Endothelial cell of umbilical vein (primary cell): ENCODE measurements around the gene TPM4. TPM values are rescaled to one million over a fixed set of nuclear protein-coding genes. Genes with fewer than 3 reads are reported as not detected.

Experiments used
- BruUV-seq: library from RNA; stranded (reverse); fragments of 400-500 nt; replicated peaks from 2 replicates; lab custom pipeline; 2021; lab: Mats Ljungman, UMichigan
- CTCF ChIA-PET: fragments of 300-600, 350-600 bp; sonication (Branson Sonifier 250); formaldehyde crosslinking; loops from one replicate; lab custom pipeline; 2021; ENCODE audit warnings: antibody characterized with exemption, inconsistent platforms; lab: Charles Lee
- POLR2A ChIA-PET: fragments of 300-600, 350-600 bp; sonication (Branson Sonifier 250); formaldehyde crosslinking; loops from one replicate; lab custom pipeline; 2021; ENCODE audit warnings: antibody characterized with exemption, inconsistent platforms; lab: Charles Lee
- DNase-seq: peaks from one replicate; pipeline ENCODE4 v3.0.0-alpha.2; 2011; ENCODE audit warnings: low read depth, low spot score
- FAIRE-seq: peaks from 2 replicates; lab custom pipeline; 2011; peaks lifted over from hg19 to GRCh38; lab: Jason Lieb, UNC
- H2AFZ ChIP-seq: 2 replicates; pipeline ENCODE4 v1.6.0; 2012; ENCODE audit warnings: low read depth, low read length, control low read depth, inconsistent platforms
- H3K27ac ChIP-seq: 2 replicates; pipeline ENCODE4 v1.5.1; 2011; ENCODE audit warnings: low read depth, mild to moderate bottlenecking, control low read depth, low read length, moderate library complexity; ENCODE audit not compliant: insufficient read depth
- H3K27me3 ChIP-seq, 2 experiments: 2 replicates each; pipeline versions ENCODE4 v1.6.0 to v1.6.1; 2011; ENCODE audit warnings: low read length in 2 of 2, mixed read lengths in 1 of 2; ENCODE audit not compliant: control insufficient read depth in 2 of 2, insufficient read depth in 2 of 2
- H3K36me3 ChIP-seq, 2 experiments: 2 replicates in 1 of 2; 3 replicates in 1 of 2; pipeline ENCODE4 v1.5.1; 2011; ENCODE audit warnings: low read length in 2 of 2, mild to moderate bottlenecking in 1 of 2, moderate library complexity in 1 of 2; ENCODE audit not compliant: control insufficient read depth in 2 of 2, insufficient read depth in 2 of 2; ENCODE audit errors: extremely low read depth in 1 of 2
- H3K4me1 ChIP-seq: 3 replicates; pipeline ENCODE4 v1.5.1; 2011; ENCODE audit warnings: mild to moderate bottlenecking, low read length; ENCODE audit not compliant: control insufficient read depth, insufficient read depth; ENCODE audit errors: extremely low read depth
- H3K4me2 ChIP-seq: 2 replicates; pipeline ENCODE4 v1.6.1; 2011; ENCODE audit warnings: low read length, control low read depth, mixed read lengths; ENCODE audit not compliant: insufficient read depth
- H3K4me3 ChIP-seq, 3 experiments: fragments of 200-600 bp in 1 of 3; sonication (generic), shearing (Covaris generic) in 1 of 3; replicated peaks in 1 of 3; 2 replicates each; pipeline ENCODE4 v1.5.1; 2011 to 2016; ENCODE audit warnings: control low read depth in 3 of 3, low read length in 3 of 3, mild to moderate bottlenecking in 2 of 3, inconsistent platforms in 1 of 3, low read depth in 1 of 3, moderate library complexity in 1 of 3; ENCODE audit not compliant: insufficient read depth in 1 of 3
- H3K79me2 ChIP-seq: 2 replicates; pipeline ENCODE4 v1.6.0; 2012; ENCODE audit warnings: low read length, inconsistent platforms; ENCODE audit not compliant: control insufficient read depth, insufficient read depth
- H3K9ac ChIP-seq: replicated peaks from 2 replicates; pipeline ENCODE3; 2011; ENCODE audit warnings: low read length, control low read depth; ENCODE audit not compliant: insufficient read depth; ENCODE audit errors: extremely low read depth
- H3K9me1 ChIP-seq: replicated peaks from 3 replicates; pipeline ENCODE4 v1.6.0; 2011; ENCODE audit warnings: mild to moderate bottlenecking, low read length; ENCODE audit not compliant: control insufficient read depth, insufficient read depth; ENCODE audit errors: extremely low read depth
- H3K9me3 ChIP-seq: replicated peaks from 2 replicates; pipeline ENCODE4 v1.5.1; 2012; ENCODE audit warnings: low read length, inconsistent platforms; ENCODE audit not compliant: control insufficient read depth, insufficient read depth
- H4K20me1 ChIP-seq: replicated peaks from 2 replicates; pipeline ENCODE3; 2011; ENCODE audit warnings: mild to moderate bottlenecking, low read length; ENCODE audit not compliant: control insufficient read depth, insufficient read depth; ENCODE audit errors: extremely low read depth
- EZH2 ChIP-seq: IDR thresholded peaks from 2 replicates; pipeline ENCODE4 v1.6.1; 2012; ENCODE audit warnings: borderline replicate concordance, low read depth, mild to moderate bottlenecking, moderate library complexity, low read length, inconsistent platforms; ENCODE audit not compliant: severe bottlenecking
- FOS ChIP-seq: IDR thresholded peaks from 2 replicates; pipeline ENCODE4 v1.6.1; 2011; ENCODE audit warnings: mild to moderate bottlenecking, low read length, moderate library complexity, borderline replicate concordance; ENCODE audit not compliant: insufficient read depth
- GATA2 ChIP-seq: IDR thresholded peaks from 2 replicates; pipeline ENCODE4 v1.7.0; 2011; ENCODE audit warnings: low read depth, mild to moderate bottlenecking, moderate library complexity, mixed read lengths, low read length; ENCODE audit not compliant: insufficient read length, insufficient read depth
- JUN ChIP-seq: IDR thresholded peaks from 2 replicates; pipeline ENCODE4 v1.6.1; 2011; ENCODE audit warnings: borderline replicate concordance, low read depth; ENCODE audit not compliant: insufficient read length, insufficient read depth
- MYC ChIP-seq: IDR thresholded peaks from one replicate; pipeline ENCODE4 v1.6.1; 2011; ENCODE audit warnings: mild to moderate bottlenecking, low read depth, low read length
- POLR2A ChIP-seq: IDR thresholded peaks from 2 replicates; pipeline ENCODE4 v1.6.1; 2012; ENCODE audit warnings: low read depth, mild to moderate bottlenecking, control low read depth, low read length
- POLR2AphosphoS5 ChIP-seq: IDR thresholded peaks from 2 replicates; pipeline ENCODE4 v1.6.1; 2012; ENCODE audit warnings: low read depth, mild to moderate bottlenecking, control low read depth, low read length, moderate library complexity; ENCODE audit not compliant: insufficient read depth
- dilution Hi-C: fragments of 300-500 bp; cut with MboI; formaldehyde crosslinking; loops from one replicate; pipeline ENCODE4 v1.15.0; 2019; ENCODE audit warnings: low sequenced_read_pairs; ENCODE audit not compliant: extremely low pct_ligation_motif_present
- intact Hi-C: fragments of 100-400 bp; cut with micrococcal nuclease; formaldehyde crosslinking; loops from one replicate; pipeline ENCODE4 v1.10.0; 2022
- polyA plus RNA-seq, 4 experiments: library from polyadenylated mRNA; depleted of rRNA in 3 of 4; stranded (reverse) in 3 of 4; unstranded in 1 of 4; fragments of >200 nt; gene quantifications; 2 replicates each; pipeline versions ENCODE4 v1.2.1 to v1.2.3, GENCODE V29; 2011 to 2012; ENCODE audit warnings: missing spikeins in 1 of 4
- total RNA-seq: library from RNA; stranded (reverse); gene quantifications from 2 replicates; pipeline ENCODE4 v1.2.3, GENCODE V29; 2021
- TF ChIP-seq, protein P1 (sequence below): IDR thresholded peaks from 2 replicates; pipeline ENCODE4 v1.6.1; 2011; ENCODE audit not compliant: insufficient read depth, insufficient read length
- TF ChIP-seq, protein P2 (sequence below), 2 donors: IDR thresholded peaks; 1 replicate in 1 of 2; 2 replicates in 1 of 2; pipeline ENCODE4 v1.5.1; 2011; ENCODE audit warnings: low read length in 2 of 2, mild to moderate bottlenecking in 2 of 2, moderate library complexity in 2 of 2, control low read depth in 1 of 2, inconsistent platforms in 1 of 2, low read depth in 1 of 2; ENCODE audit not compliant: insufficient read depth in 1 of 2; ENCODE audit errors: extremely low read depth in 1 of 2

TPM4 gene
- total and polyA plus RNA-seq, 2 donors (not counting 3 experiments of a cell fraction or from before 2014, with no cell fraction given) = 430 to 924 TPM

DNA sequence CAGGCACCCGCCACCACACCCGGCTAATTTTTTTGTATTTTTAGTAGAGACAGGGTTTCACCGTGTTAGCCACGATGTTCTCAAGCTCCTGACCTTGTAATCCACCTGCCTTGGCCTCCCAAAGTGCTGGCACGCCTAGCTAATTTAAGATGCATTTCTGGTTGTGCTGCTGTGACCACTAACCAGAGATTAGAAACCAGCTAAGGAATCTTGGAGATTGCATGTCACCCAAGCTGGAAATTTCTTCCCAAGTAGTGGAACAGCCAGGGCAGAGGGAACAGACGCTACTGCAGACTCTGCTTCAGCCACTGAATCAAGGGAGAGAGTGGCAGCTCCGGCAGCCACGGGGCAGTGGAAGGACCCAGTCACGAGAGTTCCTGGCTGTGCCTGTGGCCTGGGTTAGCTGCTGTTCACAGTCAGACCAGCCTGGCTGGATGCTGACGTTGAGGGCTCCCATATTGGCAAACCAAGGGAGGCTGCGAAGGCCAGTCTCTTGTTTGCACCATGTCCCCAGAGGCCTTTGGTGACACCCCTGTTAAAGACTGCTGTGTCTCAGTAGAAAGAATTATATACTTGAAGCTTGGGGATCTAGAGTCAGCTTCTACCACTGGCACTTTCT lies 7.9 kb downstream of the TPM4 start:
- no peaks in the 10 kb centered on the region for H3K27me3 ChIP-seq
- TF ChIP-seq FOS (no peak), POLR2A (no peak)
- TF ChIP-seq, protein P1, sequence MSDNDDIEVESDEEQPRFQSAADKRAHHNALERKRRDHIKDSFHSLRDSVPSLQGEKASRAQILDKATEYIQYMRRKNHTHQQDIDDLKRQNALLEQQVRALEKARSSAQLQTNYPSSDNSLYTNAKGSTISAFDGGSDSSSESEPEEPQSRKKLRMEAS = no peak
- H3K4me2 ChIP-seq = no peak overlapping the region
- no peaks in the 10 kb centered on the region for H3K9me3 ChIP-seq
- ChIA-PET CTCF (interaction anchor here (1.1 to 5.9 kb wide), 4 partner anchors 10 to 42 kb away, joined by 3 to 39 read pairs (median 10); no protein-coding TSS in a partner anchor), POLR2A (interaction anchor here (1.1 kb wide), 1 partner anchor 12 kb away, joined by 3 read pairs; no protein-coding TSS in a partner anchor)
- H3K27ac ChIP-seq = no peak overlapping the region
- no TSS peak for BruUV-seq
- no peak for FAIRE-seq
- no peak overlapping the region for H3K4me3 ChIP-seq
- no peak overlapping the region for H2AFZ ChIP-seq
- H4K20me1 ChIP-seq = no peaks in the 10 kb centered on the region
- intact Hi-C loops (no loop called here), dilution Hi-C loops (no loop called here)
- peaks cover 30 to 52% of the 10 kb centered on the region in 2 experiments for H3K36me3 ChIP-seq
- peaks cover 47% of the 10 kb centered on the region for H3K4me1 ChIP-seq
- no peak for DNase-seq
- H3K9me1 ChIP-seq = no peaks in the 10 kb centered on the region
- H3K79me2 ChIP-seq = peaks cover 95% of the 10 kb centered on the region
- H3K9ac ChIP-seq = no peak overlapping the region

DNA sequence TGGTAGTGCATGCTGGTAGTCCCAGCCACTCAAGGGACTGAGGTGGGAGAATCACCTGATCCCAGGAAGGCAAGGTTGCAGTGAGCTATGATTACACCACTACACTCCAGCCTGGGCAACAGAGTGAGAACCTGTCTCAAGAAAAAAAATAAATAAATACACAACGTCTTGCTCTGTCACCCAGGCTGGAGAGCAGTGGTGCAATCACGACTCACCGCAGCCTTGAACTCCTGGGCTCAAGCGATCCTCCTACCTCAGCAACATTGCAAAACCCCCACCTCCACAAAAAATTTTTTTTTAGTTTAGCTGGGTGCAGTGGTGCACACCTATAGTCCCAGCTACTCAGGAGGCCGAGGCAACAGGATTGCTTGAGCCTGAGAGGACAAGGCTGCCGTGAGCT lies 8.8 kb downstream of the TPM4 start:
- dilution Hi-C loops = no loop called here
- Histone ChIP-seq H3K4me3 (no peak overlapping the region), H3K9me1 (no peaks in the 10 kb centered on the region), H3K4me2 (no peak overlapping the region), H3K27ac (no peak overlapping the region), H3K9ac (no peak overlapping the region), H3K79me2 (peaks cover 94% of the 10 kb centered on the region), H4K20me1 (no peaks in the 10 kb centered on the region), H3K4me1 (peaks cover 39% of the 10 kb centered on the region), H3K36me3 (peaks cover 38 to 60% of the 10 kb centered on the region in 2 experiments), H3K9me3 (no peaks in the 10 kb centered on the region), H3K27me3 (no peaks in the 10 kb centered on the region), H2AFZ (no peak overlapping the region)
- no TSS peak for BruUV-seq
- TF ChIP-seq POLR2AphosphoS5 = no peak
- no peak for TF ChIP-seq GATA2
- TF ChIP-seq JUN = no peak
- TF ChIP-seq, protein P2, sequence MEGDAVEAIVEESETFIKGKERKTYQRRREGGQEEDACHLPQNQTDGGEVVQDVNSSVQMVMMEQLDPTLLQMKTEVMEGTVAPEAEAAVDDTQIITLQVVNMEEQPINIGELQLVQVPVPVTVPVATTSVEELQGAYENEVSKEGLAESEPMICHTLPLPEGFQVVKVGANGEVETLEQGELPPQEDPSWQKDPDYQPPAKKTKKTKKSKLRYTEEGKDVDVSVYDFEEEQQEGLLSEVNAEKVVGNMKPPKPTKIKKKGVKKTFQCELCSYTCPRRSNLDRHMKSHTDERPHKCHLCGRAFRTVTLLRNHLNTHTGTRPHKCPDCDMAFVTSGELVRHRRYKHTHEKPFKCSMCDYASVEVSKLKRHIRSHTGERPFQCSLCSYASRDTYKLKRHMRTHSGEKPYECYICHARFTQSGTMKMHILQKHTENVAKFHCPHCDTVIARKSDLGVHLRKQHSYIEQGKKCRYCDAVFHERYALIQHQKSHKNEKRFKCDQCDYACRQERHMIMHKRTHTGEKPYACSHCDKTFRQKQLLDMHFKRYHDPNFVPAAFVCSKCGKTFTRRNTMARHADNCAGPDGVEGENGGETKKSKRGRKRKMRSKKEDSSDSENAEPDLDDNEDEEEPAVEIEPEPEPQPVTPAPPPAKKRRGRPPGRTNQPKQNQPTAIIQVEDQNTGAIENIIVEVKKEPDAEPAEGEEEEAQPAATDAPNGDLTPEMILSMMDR (IDR thresholded peaks at IDR 0.05; ENCODE audit: extremely low read depth in 1 of 2, insufficient read depth in 1 of 2, low read depth in 1 of 2, low read length in 2 of 2) = no peak
- TF ChIP-seq POLR2A = no peak
- TF ChIP-seq MYC = no peak
- no peak for TF ChIP-seq FOS
- TF ChIP-seq, protein P1 = no peak
- no peak for TF ChIP-seq EZH2
- FAIRE-seq (no peak), DNase-seq (no peak)
- POLR2A ChIA-PET = interaction anchor here (1.4 kb wide), 1 partner anchor 9 kb away, joined by 5 read pairs; no protein-coding TSS in a partner anchor
- intact Hi-C loops = no loop called here
- CTCF ChIA-PET = interaction anchor here (1.0 to 5.9 kb wide), 4 partner anchors 11 to 43 kb away, joined by 4 to 39 read pairs (median 12); no protein-coding TSS in a partner anchor
